ENCODE data around the gene KLHL3. TPM values are rescaled to one million over a fixed set of nuclear protein-coding genes. Genes with fewer than 3 reads are reported as not detected.

Gene KLHL3
- total RNA-seq, 1 experiment from 2014 or later, result 2.9 TPM

DNA sequence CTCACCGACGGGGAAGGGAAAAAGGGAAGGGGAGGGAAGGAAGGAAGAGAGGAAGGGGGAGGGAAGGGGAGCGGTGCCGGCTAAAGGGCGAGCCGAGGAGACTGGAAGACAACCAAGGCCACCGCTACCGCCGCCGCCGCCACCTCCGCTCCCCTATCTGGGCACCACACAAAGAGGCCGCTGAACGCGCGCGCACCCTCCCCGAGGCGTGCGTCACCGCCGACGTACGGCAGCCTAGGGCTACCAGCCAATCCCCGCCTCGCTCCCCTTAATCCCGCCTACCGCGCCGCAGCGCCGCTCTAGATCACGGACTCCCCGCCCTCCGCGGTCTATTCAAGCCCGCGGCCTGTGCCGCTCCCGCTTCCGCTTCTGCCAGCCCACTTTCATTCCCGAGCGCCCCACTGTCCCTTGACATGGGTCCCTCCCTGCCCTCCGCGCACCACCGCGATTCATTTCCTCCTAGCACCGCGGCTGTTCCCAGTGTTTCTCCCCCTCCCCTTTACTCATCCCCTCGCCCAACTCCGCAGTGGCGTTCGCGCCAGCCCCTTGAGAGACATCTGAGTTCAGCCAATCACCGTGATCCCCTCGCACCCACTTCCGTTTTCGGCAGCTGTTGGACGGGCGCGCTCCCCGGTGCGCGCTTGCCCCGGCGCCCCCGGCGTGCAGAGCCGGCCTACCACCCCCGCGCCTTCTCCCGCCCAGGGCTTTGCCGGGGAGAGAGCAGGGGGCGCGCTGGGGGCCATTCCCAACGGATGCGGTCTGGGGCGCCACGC lies 18.5 kb upstream of the KLHL3 start, which contains the start of gene HNRNPA0:
Gene HNRNPA0 (minus strand): TSS at position 176 of the 773 bp plus-strand sequence. CDS start 297 bp downstream, outside the sequence.
- ATAC-seq (peak; percentile 91), DNase-seq (peak; percentile 90)
- Histone ChIP-seq H3K27me3 (ENCODE audit: low read length) (no peaks in the 10 kb centered on the region), H3K9me2 (replicated peaks; ENCODE audit: low read length) (no peaks in the 10 kb centered on the region), H3F3A (ENCODE audit: low read length, unreplicated experiment) (no peaks in the 10 kb centered on the region), H3K79me2 (ENCODE audit: low read length) (peaks cover 48% of the 10 kb centered on the region), H4K20me1 (ENCODE audit: low read length) (peaks cover 38% of the 10 kb centered on the region), H3K4me3 (ENCODE audit: low read length) (peak within 1 kb of the TSS; percentile 79), H2AFZ (ENCODE audit: low read length) (peak within 1 kb of the TSS; percentile 85), H3K27ac (ENCODE audit: low read length) (peak within 1 kb of the TSS; percentile 90), H3K4me1 (ENCODE audit: insufficient read depth, low read length) (peaks cover 18% of the 10 kb centered on the region), H3K4me2 (ENCODE audit: low read length) (peak within 1 kb of the TSS; percentile 98), H3K9ac (ENCODE audit: low read length) (peak within 1 kb of the TSS; percentile 99), H3K9me3 (ENCODE audit: low read length) (no peaks in the 10 kb centered on the region), H3K36me3 (ENCODE audit: low read depth, low read length) (peaks cover 11% of the 10 kb centered on the region)
- intact Hi-C loops (cut with micrococcal nuclease), result no loop called here
- CTCF ChIA-PET, result interaction anchor here (0.6 kb wide), 1 partner anchor 22 kb away, joined by 3 read pairs; no protein-coding TSS in a partner anchor
- TF ChIP-seq, protein P1, sequence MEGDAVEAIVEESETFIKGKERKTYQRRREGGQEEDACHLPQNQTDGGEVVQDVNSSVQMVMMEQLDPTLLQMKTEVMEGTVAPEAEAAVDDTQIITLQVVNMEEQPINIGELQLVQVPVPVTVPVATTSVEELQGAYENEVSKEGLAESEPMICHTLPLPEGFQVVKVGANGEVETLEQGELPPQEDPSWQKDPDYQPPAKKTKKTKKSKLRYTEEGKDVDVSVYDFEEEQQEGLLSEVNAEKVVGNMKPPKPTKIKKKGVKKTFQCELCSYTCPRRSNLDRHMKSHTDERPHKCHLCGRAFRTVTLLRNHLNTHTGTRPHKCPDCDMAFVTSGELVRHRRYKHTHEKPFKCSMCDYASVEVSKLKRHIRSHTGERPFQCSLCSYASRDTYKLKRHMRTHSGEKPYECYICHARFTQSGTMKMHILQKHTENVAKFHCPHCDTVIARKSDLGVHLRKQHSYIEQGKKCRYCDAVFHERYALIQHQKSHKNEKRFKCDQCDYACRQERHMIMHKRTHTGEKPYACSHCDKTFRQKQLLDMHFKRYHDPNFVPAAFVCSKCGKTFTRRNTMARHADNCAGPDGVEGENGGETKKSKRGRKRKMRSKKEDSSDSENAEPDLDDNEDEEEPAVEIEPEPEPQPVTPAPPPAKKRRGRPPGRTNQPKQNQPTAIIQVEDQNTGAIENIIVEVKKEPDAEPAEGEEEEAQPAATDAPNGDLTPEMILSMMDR (conservative IDR thresholded peaks at IDR 0.05; ENCODE audit: low read depth, low read length), result no peak
- TF ChIP-seq EZH2phosphoT487 (IDR thresholded peaks at IDR 0.05; ENCODE audit: borderline replicate concordance, low read length) (no peak), EZH2 (IDR thresholded peaks at IDR 0.05; ENCODE audit: low read length, unreplicated experiment) (no peak)
- POLR2A ChIA-PET (ENCODE audit: unreplicated experiment), result interaction anchor here (0.7 kb wide), 1 partner anchor 14 kb away, joined by 3 read pairs; no protein-coding TSS in a partner anchor
- no TSS peak for BruUV-seq (replicated peaks)

DNA sequence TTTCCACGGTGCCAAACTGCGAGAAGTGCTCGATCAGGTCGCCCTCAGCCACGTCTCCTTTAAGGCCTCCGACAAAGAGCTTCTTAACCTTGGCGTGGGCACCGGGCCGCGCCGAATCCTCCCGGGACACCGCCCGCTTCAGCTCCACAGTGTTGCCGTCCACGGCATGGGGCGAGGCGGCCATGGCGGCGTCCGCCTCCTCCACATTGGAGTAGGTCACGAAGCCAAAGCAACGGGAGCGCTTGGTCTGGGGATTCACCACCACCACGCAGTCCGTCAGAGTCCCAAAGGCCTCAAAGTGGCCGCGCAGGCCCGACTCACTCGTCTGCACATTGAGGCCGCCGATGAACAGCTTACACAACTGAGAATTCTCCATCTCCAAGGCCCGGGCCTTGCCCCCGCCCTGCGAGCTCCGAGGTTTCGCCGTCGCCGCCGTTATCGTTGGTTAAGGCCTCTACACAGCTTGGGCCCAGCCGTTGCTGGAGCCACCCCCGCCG lies 17.9 kb upstream of the KLHL3 start:
- Histone ChIP-seq H3K4me1 (ENCODE audit: insufficient read depth, low read length) (peaks cover 18% of the 10 kb centered on the region), H3K27me3 (ENCODE audit: low read length) (no peaks in the 10 kb centered on the region), H3K4me3 (ENCODE audit: low read length) (peak overlapping the region; percentile 79), H3K4me2 (ENCODE audit: low read length) (peak overlapping the region; percentile 98), H2AFZ (ENCODE audit: low read length) (no peak overlapping the region; the same call in 1 of the 2 replicates), H3F3A (ENCODE audit: low read length, unreplicated experiment) (no peaks in the 10 kb centered on the region), H3K9me3 (ENCODE audit: low read length) (no peaks in the 10 kb centered on the region), H3K9ac (ENCODE audit: low read length) (peak overlapping the region; percentile 99), H3K27ac (ENCODE audit: low read length) (peak overlapping the region; percentile 90), H4K20me1 (ENCODE audit: low read length) (peaks cover 43% of the 10 kb centered on the region), H3K9me2 (replicated peaks; ENCODE audit: low read length) (no peaks in the 10 kb centered on the region), H3K79me2 (ENCODE audit: low read length) (peaks cover 54% of the 10 kb centered on the region), H3K36me3 (ENCODE audit: low read depth, low read length) (peaks cover 11% of the 10 kb centered on the region)
- TF ChIP-seq, protein P1 (conservative IDR thresholded peaks at IDR 0.05; ENCODE audit: low read depth, low read length), result no peak
- DNase-seq (no peak), ATAC-seq (peak; percentile 2)
- CTCF ChIA-PET, result no interaction called here
- intact Hi-C loops (cut with micrococcal nuclease), result no loop called here
- POLR2A ChIA-PET (ENCODE audit: unreplicated experiment), result interaction anchor here (0.6 kb wide), 1 partner anchor 1508 kb away, joined by 4 read pairs; no protein-coding TSS in a partner anchor
- TSS peak; percentile 77 for BruUV-seq (replicated peaks)

Data from PC-3 (cell line).